T-helper 2 cell treated with Interferon-gamma antibody and Interleukin-4, amounts not matched to agents 5 μg/mL and 100 μg/mL, for 36 hours (primary cell): ENCODE data around the gene TPGS1.

ENCODE experiments used
- DNase-seq: peaks from one replicate; pipeline ENCODE4 v3.0.0; 2021; ENCODE audit warnings: low spot score
- H3K27ac Mint-ChIP-seq: one replicate; pipeline ENCODE4 v1.8.0; 2021; ENCODE audit warnings: mild to moderate bottlenecking, mixed read lengths
- H3K27me3 Mint-ChIP-seq: one replicate; pipeline ENCODE4 v1.8.0; 2021; ENCODE audit warnings: low read depth, mixed read lengths
- H3K36me3 Mint-ChIP-seq: one replicate; pipeline ENCODE4 v1.8.0; 2021; ENCODE audit warnings: low read depth, mixed read lengths
- H3K4me1 Mint-ChIP-seq: one replicate; pipeline ENCODE4 v1.8.0; 2021; ENCODE audit warnings: low read depth, mixed read lengths
- H3K4me3 Mint-ChIP-seq: one replicate; pipeline ENCODE4 v1.8.0; 2022; ENCODE audit warnings: mild to moderate bottlenecking, moderate library complexity, mixed read lengths
- H3K9me3 Mint-ChIP-seq: one replicate; pipeline ENCODE4 v1.8.0; 2021; ENCODE audit warnings: mixed read lengths

The TPGS1 gene

GRCh38 chr19:483332-484072, 23.8 kb upstream of the TPGS1 start:
- Mint-ChIP-seq H3K36me3 (peaks cover 12% of the 10 kb centered on the region), H3K9me3 (peaks cover 20% of the 10 kb centered on the region), H3K27ac (no peak overlapping the region), H3K27me3 (peaks cover 11% of the 10 kb centered on the region), H3K4me3 (no peak overlapping the region), H3K4me1 (peaks cover 7% of the 10 kb centered on the region)
- DNase-seq: no peak

GRCh38 chr19:484494-484893, 22.8 kb upstream of the TPGS1 start:
- Mint-ChIP-seq H3K36me3 (peaks cover 12% of the 10 kb centered on the region), H3K9me3 (peaks cover 20% of the 10 kb centered on the region), H3K4me3 (no peak overlapping the region), H3K4me1 (peaks cover 7% of the 10 kb centered on the region), H3K27ac (no peak overlapping the region), H3K27me3 (peaks cover 11% of the 10 kb centered on the region)
- DNase-seq: no peak

- peaks cover 17% of the 10 kb centered on the region for H3K9me3 Mint-ChIP-seq
- H3K4me3 Mint-ChIP-seq: no peak overlapping the region
- peaks cover 12% of the 10 kb centered on the region for H3K36me3 Mint-ChIP-seq
- DNase-seq: no peak
- H3K27ac Mint-ChIP-seq: no peak overlapping the region
- peaks cover 9% of the 10 kb centered on the region for H3K4me1 Mint-ChIP-seq
- H3K27me3 Mint-ChIP-seq: peaks cover 11% of the 10 kb centered on the region
Observed at GRCh38 chr19:485077-485476, 22.2 kb upstream of the TPGS1 start.

- H3K4me1 Mint-ChIP-seq: peaks cover 5% of the 10 kb centered on the region
- H3K27me3 Mint-ChIP-seq: peaks cover 5% of the 10 kb centered on the region
- H3K4me3 Mint-ChIP-seq: no peak overlapping the region
- H3K27ac Mint-ChIP-seq: no peak overlapping the region
- no peak for DNase-seq
- peaks cover 11% of the 10 kb centered on the region for H3K9me3 Mint-ChIP-seq
- peaks cover 7% of the 10 kb centered on the region for H3K36me3 Mint-ChIP-seq
Observed at GRCh38 chr19:485583-486236, 21.6 kb upstream of the TPGS1 start.

- Mint-ChIP-seq H3K27ac (peak overlapping the region; percentile 90), H3K36me3 (no peaks in the 10 kb centered on the region), H3K4me3 (peak overlapping the region; percentile 84), H3K9me3 (peaks cover 3% of the 10 kb centered on the region), H3K4me1 (peaks cover 7% of the 10 kb centered on the region), H3K27me3 (peaks cover 3% of the 10 kb centered on the region)
- DNase-seq: peak; percentile 90
Observed at GRCh38 chr19:488505-489417, 18.5 kb upstream of the TPGS1 start.

- Mint-ChIP-seq H3K36me3 (no peaks in the 10 kb centered on the region), H3K27me3 (peaks cover 3% of the 10 kb centered on the region), H3K9me3 (peaks cover 3% of the 10 kb centered on the region), H3K27ac (peak overlapping the region; percentile 68), H3K4me1 (peaks cover 7% of the 10 kb centered on the region), H3K4me3 (peak overlapping the region; percentile 73)
- no peak for DNase-seq
Observed at GRCh38 chr19:489418-490196, 17.7 kb upstream of the TPGS1 start.

GRCh38 chr19:491146-491741, 16.1 kb upstream of the TPGS1 start:
- H3K27me3 Mint-ChIP-seq: peaks cover 9% of the 10 kb centered on the region
- no peak overlapping the region for H3K27ac Mint-ChIP-seq
- no peak overlapping the region for H3K4me3 Mint-ChIP-seq
- H3K9me3 Mint-ChIP-seq: peaks cover 3% of the 10 kb centered on the region
- H3K36me3 Mint-ChIP-seq: no peaks in the 10 kb centered on the region
- DNase-seq: no peak
- peaks cover 7% of the 10 kb centered on the region for H3K4me1 Mint-ChIP-seq

- Mint-ChIP-seq H3K27me3 (peaks cover 9% of the 10 kb centered on the region), H3K4me1 (peaks cover 7% of the 10 kb centered on the region), H3K9me3 (peaks cover 3% of the 10 kb centered on the region), H3K4me3 (no peak overlapping the region), H3K36me3 (no peaks in the 10 kb centered on the region), H3K27ac (no peak overlapping the region)
- no peak for DNase-seq
Observed at GRCh38 chr19:492091-492531, 15.2 kb upstream of the TPGS1 start.

- no peak for DNase-seq
- peak overlapping the region; percentile 60 for H3K27ac Mint-ChIP-seq
- peaks cover 4% of the 10 kb centered on the region for H3K4me1 Mint-ChIP-seq
- H3K4me3 Mint-ChIP-seq: no peak overlapping the region
- peaks cover 3% of the 10 kb centered on the region for H3K9me3 Mint-ChIP-seq
- no peaks in the 10 kb centered on the region for H3K36me3 Mint-ChIP-seq
- H3K27me3 Mint-ChIP-seq: peaks cover 14% of the 10 kb centered on the region
Observed at GRCh38 chr19:493391-494170, 13.7 kb upstream of the TPGS1 start.

- H3K4me1 Mint-ChIP-seq: peaks cover 7% of the 10 kb centered on the region
- no peak overlapping the region for H3K4me3 Mint-ChIP-seq
- peaks cover 3% of the 10 kb centered on the region for H3K9me3 Mint-ChIP-seq
- no peaks in the 10 kb centered on the region for H3K36me3 Mint-ChIP-seq
- no peak overlapping the region for H3K27ac Mint-ChIP-seq
- no peak for DNase-seq
- H3K27me3 Mint-ChIP-seq: peaks cover 20% of the 10 kb centered on the region
Observed at GRCh38 chr19:494171-495080, 12.9 kb upstream of the TPGS1 start.

GRCh38 chr19:495081-495401, 12.3 kb upstream of the TPGS1 start:
- Mint-ChIP-seq H3K4me3 (no peak overlapping the region), H3K27ac (no peak overlapping the region), H3K27me3 (peaks cover 23% of the 10 kb centered on the region), H3K9me3 (peaks cover 3% of the 10 kb centered on the region), H3K36me3 (no peaks in the 10 kb centered on the region), H3K4me1 (peaks cover 5% of the 10 kb centered on the region)
- no peak for DNase-seq
